Lower leg skin (tissue), 4 donors: ENCODE data around the gene MAP4. TPM values are rescaled to one million over a fixed set of nuclear protein-coding genes. Genes with fewer than 3 reads are reported as not detected.
"Not testable (repeated sequence)": the region's sequence is repeated elsewhere in the genome, so short reads cannot be mapped to it uniquely, and the experiment has no call there.

Experiments used
- DNase-seq, 2 donors: peaks; one replicate each; pipeline ENCODE4 v3.0.0-alpha.2; 2019; ENCODE audit warnings: low spot score in 2 of 2
- H3K4me3 ChIP-seq: fragments of 200-600 bp; sonication (generic); 2 replicates; pipeline ENCODE4 v1.5.1; 2017; ENCODE audit warnings: mild to moderate bottlenecking, low read depth; ENCODE audit not compliant: poor library complexity, severe bottlenecking
- POLR2A ChIP-seq, 2 donors: fragments of 450-650 bp; IDR thresholded peaks; one replicate each; pipeline ENCODE4 v1.6.1; 2016 to 2017; ENCODE audit warnings: antibody characterized with exemption in 2 of 2, mild to moderate bottlenecking in 1 of 2, moderate library complexity in 1 of 2
- WGBS, 2 donors: methylation state at CpG; one replicate each; pipeline ENCODE4 v1.1.5; 2018; 5-methylcytosine and 5-hydroxymethylcytosine counted together
- intact Hi-C: fragments of 100-400 bp; cut with DNase I; formaldehyde crosslinking; loops from one replicate; pipeline ENCODE4 v1.15.0; 2023; ENCODE audit warnings: low total_unique reads
- total RNA-seq, 4 donors: library from RNA; depleted of rRNA; stranded (reverse); fragments of >200 nt; gene quantifications; one replicate each; pipeline ENCODE4 v1.1.0, GENCODE V29; 2016
- TF ChIP-seq, protein P1 (sequence below), 3 donors: fragments of 450-650 bp; IDR thresholded peaks; one replicate each; pipeline ENCODE4 v1.5.1; 2016; ENCODE audit warnings: antibody characterized with exemption in 3 of 3, mild to moderate bottlenecking in 3 of 3, moderate library complexity in 2 of 3

MAP4 gene
- total RNA-seq, 4 donors from 2014 or later: 102 to 161 (median 126) TPM

DNA sequence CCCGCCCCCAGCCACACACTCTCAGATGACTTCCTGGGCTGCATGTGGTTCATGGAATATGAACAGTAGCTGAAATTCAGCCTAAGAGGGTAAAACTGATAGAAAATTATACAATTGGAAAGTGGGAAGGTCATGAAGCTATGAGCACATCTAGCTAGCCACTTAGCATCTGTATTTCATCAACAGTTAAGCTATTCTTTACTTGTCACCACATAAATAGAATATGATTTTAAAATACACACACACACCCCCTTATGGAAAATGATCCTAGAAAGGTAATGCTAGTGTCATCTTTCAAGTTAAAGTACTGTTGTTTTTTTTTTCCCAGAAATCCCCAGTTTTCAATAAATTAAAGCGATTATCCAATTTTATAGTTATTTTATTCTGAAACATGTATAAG lies 3.6 kb downstream of the MAP4 start:
- TF ChIP-seq, protein P1, sequence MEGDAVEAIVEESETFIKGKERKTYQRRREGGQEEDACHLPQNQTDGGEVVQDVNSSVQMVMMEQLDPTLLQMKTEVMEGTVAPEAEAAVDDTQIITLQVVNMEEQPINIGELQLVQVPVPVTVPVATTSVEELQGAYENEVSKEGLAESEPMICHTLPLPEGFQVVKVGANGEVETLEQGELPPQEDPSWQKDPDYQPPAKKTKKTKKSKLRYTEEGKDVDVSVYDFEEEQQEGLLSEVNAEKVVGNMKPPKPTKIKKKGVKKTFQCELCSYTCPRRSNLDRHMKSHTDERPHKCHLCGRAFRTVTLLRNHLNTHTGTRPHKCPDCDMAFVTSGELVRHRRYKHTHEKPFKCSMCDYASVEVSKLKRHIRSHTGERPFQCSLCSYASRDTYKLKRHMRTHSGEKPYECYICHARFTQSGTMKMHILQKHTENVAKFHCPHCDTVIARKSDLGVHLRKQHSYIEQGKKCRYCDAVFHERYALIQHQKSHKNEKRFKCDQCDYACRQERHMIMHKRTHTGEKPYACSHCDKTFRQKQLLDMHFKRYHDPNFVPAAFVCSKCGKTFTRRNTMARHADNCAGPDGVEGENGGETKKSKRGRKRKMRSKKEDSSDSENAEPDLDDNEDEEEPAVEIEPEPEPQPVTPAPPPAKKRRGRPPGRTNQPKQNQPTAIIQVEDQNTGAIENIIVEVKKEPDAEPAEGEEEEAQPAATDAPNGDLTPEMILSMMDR (IDR thresholded peaks at IDR 0.05): no peak
- TF ChIP-seq POLR2A (IDR thresholded peaks at IDR 0.05): no peak
- 78 to 81% methylated on average over 2 of the region's 2 CpGs for WGBS, 2 donors
- intact Hi-C loops: no loop called here
- no peak overlapping the region for H3K4me3 ChIP-seq
- no peak for DNase-seq

DNA sequence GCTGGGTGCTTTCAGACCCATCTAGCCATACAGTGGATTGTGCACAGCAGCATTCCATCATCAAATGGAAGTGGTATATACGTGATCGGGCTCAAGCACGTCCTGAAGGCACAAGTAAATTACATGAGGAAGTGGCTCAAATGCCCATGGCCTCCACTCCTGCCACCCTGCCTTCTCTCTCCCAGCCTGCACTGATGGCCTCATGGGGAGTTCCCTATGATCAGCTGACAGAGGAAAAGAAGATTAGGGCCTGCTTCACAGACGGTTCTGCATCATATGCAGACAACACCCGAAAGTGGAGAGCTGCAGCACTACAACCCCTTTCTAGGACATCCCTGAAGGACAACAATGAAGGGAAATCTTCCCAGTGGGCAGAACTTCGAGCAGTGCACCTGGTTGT lies 8.2 kb downstream of the MAP4 start:
- not testable (repeated sequence) for H3K4me3 ChIP-seq, DNase-seq
- WGBS, 2 donors: 80% methylated on average over 6 of the region's 6 CpGs
- intact Hi-C loops: loop anchor here (10.0 kb wide), 1 partner anchor 137 kb away; no protein-coding TSS in a partner anchor

DNA sequence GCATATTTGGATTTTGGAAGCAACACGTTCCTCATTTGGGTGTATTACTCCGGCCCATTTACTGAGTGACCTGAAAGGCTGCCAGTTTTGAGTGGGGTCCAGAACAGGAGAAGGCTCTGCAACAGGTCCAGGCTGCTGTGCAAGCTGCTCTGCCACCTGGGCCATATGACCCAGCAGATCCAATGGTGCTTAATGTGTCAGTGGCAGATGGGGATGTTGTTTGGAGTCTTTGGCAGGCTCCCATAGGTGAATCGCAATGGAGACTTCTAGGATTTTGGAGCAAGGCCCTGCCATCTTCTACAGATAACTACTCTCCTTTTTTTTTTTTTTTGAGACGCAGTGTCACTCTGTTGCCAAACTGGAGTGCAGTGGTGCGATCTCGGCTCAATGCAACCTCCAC lies 8.9 kb downstream of the MAP4 start:
- DNase-seq, H3K4me3 ChIP-seq: not testable (repeated sequence)
- intact Hi-C loops: loop anchor here (10.0 kb wide), 1 partner anchor 137 kb away; no protein-coding TSS in a partner anchor
- 90 to 91% methylated on average over 6 of the region's 6 CpGs for WGBS, 2 donors

DNA sequence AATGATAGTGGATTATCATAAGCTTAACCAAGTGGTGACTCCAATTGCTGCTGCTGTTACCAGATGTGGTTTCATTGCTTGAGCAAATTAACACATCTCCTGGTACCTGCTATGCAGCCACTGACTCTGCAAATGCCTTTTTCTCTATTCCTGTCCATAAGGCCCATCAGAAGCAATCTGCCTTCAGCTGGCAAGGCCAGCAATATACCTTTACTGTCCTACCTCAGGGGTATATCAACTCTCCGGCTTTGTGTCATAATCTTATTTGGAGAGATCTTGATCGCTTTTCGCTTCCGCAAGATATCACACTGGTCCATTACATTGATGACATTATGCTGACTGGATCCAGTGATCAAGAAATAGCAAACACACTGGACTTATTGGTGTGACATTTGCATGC lies 9.4 kb downstream of the MAP4 start:
- not testable (repeated sequence) for H3K4me3 ChIP-seq, DNase-seq
- 96 to 99% methylated on average over 4 of the region's 4 CpGs for WGBS, 2 donors
- intact Hi-C loops: loop anchor here (10.0 kb wide), 1 partner anchor 138 kb away; no protein-coding TSS in a partner anchor

DNA sequence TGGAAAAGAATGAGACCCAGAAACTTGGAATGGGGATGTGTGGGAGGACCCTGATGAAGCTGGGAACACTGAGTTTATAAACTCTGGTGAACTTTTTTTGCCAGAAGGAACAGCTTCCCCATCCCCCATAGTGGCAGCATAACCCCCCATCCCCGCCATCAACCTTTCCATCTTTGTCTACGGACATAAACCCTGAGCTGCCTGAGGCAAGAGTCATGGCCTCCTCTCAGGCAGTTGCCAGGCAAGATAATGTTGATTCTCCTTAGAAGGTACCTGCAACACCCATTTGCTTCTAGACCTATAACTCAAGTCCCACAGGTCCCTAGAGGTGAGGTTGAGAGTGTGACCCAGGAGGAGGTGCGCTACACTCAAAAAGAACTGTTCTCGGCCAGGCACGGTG lies 11.5 kb downstream of the MAP4 start:
- DNase-seq: no peak
- TF ChIP-seq, protein P1 (IDR thresholded peaks at IDR 0.05): no peak
- intact Hi-C loops: loop anchor here (10.0 kb wide), 1 partner anchor 140 kb away; no protein-coding TSS in a partner anchor
- no peak overlapping the region for H3K4me3 ChIP-seq
- WGBS, 2 donors: 87 to 94% methylated on average over 5 of the region's 5 CpGs

DNA sequence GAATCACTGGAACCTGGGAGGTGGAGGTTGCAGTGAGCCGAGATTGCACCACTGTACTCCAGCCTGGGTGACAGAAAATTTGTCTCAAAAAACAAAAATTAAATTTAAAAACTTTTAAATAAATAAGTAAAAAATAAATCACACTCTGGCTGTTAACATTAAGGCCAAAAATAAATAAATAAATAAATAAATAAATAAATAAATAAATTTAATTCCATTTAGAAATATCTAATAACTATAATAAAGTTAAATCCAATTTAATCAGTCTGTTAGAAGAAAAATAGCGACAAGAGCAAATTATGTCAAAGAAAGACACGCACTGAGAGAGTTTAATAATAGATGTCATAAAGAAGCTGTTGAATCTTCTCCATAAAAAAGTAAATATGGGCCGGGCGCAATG lies 13.4 kb downstream of the MAP4 start:
- no peak overlapping the region for H3K4me3 ChIP-seq
- no peak for DNase-seq
- intact Hi-C loops: loop anchor here (10.0 kb wide), 1 partner anchor 142 kb away; no protein-coding TSS in a partner anchor
- WGBS, 2 donors: 97% methylated on average over 5 of the region's 5 CpGs
- no peak for TF ChIP-seq POLR2A (IDR thresholded peaks at IDR 0.05)
- TF ChIP-seq, protein P1 (IDR thresholded peaks at IDR 0.05): no peak

DNA sequence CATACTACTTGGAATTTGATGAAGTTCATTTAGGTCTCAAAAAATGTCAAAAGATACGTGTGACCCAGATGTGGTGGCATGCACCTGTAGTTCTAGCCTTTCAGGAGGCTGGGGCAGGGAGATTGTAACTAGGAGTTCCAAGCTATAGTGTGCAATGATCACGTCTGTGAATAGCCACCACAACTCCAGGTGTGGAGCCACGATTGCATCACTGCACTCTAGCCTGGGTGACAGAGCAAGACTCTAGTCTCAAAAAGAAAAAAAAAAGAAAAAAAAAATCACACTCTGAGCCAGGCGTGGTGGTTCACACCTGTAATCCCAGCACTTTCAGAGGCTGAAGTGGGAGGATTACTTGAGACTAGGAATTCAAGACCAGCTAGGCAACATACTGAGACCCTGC lies 14.2 kb downstream of the MAP4 start:
- no peak for DNase-seq
- TF ChIP-seq, protein P1 (IDR thresholded peaks at IDR 0.05): no peak
- no peak for TF ChIP-seq POLR2A (IDR thresholded peaks at IDR 0.05)
- intact Hi-C loops: loop anchor here (10.0 kb wide), 1 partner anchor 143 kb away; no protein-coding TSS in a partner anchor
- 83 to 90% methylated on average over 4 of the region's 4 CpGs for WGBS, 2 donors
- H3K4me3 ChIP-seq: no peak overlapping the region
